ENCODE measurements around the gene LIN7C.

LIN7C gene

DNA sequence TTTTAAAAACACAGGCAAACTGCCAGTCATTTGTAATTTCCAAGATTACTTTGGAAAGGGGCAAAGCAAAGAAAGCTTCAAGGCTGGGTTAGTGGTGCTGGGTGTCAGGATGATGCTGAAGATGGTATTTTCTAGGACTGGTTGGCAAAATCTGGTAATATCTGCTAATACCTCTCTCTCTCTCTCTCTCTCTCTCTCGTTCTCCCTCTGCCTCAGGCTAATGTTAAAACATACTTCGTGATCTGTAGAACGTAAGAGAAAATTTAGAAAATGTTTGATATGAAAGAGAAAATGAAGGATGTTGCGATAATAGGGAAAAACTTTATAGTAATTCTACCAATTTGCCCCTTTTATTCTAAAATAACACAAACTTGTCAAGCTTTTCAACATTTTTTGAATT, 24.6 kb downstream of the LIN7C start:
- no peaks in the 10 kb centered on the region for H3K4me1 ChIP-seq (ENCODE audit: control insufficient read depth, low read length)
- H3K27me3 ChIP-seq (ENCODE audit: control insufficient read depth, low read length): no peaks in the 10 kb centered on the region
- H3K4me3 ChIP-seq (ENCODE audit: low read length): no peak overlapping the region
- H3K4me2 ChIP-seq (ENCODE audit: low read length): no peak overlapping the region
- H3K9me3 ChIP-seq (ENCODE audit: control insufficient read depth, insufficient read depth, low read length): no peaks in the 10 kb centered on the region
- H3K79me2 ChIP-seq (ENCODE audit: control insufficient read depth, low read length): no peaks in the 10 kb centered on the region
- H3K9me2 ChIP-seq (replicated peaks; ENCODE audit: control insufficient read depth, low read length): no peaks in the 10 kb centered on the region
- H3K36me3 ChIP-seq (ENCODE audit: control insufficient read depth, low read length): no peaks in the 10 kb centered on the region
- TF ChIP-seq, protein P1, sequence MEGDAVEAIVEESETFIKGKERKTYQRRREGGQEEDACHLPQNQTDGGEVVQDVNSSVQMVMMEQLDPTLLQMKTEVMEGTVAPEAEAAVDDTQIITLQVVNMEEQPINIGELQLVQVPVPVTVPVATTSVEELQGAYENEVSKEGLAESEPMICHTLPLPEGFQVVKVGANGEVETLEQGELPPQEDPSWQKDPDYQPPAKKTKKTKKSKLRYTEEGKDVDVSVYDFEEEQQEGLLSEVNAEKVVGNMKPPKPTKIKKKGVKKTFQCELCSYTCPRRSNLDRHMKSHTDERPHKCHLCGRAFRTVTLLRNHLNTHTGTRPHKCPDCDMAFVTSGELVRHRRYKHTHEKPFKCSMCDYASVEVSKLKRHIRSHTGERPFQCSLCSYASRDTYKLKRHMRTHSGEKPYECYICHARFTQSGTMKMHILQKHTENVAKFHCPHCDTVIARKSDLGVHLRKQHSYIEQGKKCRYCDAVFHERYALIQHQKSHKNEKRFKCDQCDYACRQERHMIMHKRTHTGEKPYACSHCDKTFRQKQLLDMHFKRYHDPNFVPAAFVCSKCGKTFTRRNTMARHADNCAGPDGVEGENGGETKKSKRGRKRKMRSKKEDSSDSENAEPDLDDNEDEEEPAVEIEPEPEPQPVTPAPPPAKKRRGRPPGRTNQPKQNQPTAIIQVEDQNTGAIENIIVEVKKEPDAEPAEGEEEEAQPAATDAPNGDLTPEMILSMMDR (IDR thresholded peaks at IDR 0.05; ENCODE audit: low read depth, low read length, poor library complexity, severe bottlenecking): no peak
- TF ChIP-seq EZH2phosphoT487 (IDR thresholded peaks at IDR 0.05; ENCODE audit: borderline replicate concordance, low read length): no peak
- no peaks in the 10 kb centered on the region for H3F3A ChIP-seq (ENCODE audit: control insufficient read depth, insufficient read depth)
- no peaks in the 10 kb centered on the region for H4K20me1 ChIP-seq (ENCODE audit: control insufficient read depth, insufficient read depth, low read depth, low read length)
- H3K27ac ChIP-seq (ENCODE audit: low read depth, low read length): no peak overlapping the region

DNA sequence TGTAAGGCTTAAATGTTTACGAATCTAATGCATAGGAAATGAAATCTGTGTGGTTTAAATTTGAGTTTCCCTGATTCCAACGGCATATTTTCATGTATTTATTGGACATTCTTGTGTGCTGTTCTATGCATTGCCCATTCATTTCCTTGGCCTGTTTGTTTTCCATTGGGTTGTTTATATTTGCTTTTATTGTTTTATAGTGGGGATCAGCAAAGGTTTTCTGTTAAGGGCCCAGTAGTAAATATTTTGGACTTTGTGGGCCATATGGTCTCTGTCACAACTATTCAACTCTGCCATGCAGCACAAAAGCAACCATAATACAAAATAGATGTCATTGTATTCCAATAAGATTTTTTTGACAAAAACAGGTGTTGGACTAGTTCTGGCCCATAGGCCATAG, 28.7 kb downstream of the LIN7C start:
- H3F3A ChIP-seq (ENCODE audit: control insufficient read depth, insufficient read depth): 0 out of 2 replicates have a peak, but pooled peaks cover 3% of the 10 kb centered on the region
- H3K4me3 ChIP-seq (ENCODE audit: low read length): no peak overlapping the region
- no peaks in the 10 kb centered on the region for H3K36me3 ChIP-seq (ENCODE audit: control insufficient read depth, low read length)
- H3K27ac ChIP-seq (ENCODE audit: low read depth, low read length): no peak overlapping the region
- H3K27me3 ChIP-seq (ENCODE audit: control insufficient read depth, low read length): peaks cover 7% of the 10 kb centered on the region
- H4K20me1 ChIP-seq (ENCODE audit: control insufficient read depth, insufficient read depth, low read depth, low read length): no peaks in the 10 kb centered on the region
- no peaks in the 10 kb centered on the region for H3K4me1 ChIP-seq (ENCODE audit: control insufficient read depth, low read length)
- H3K79me2 ChIP-seq (ENCODE audit: control insufficient read depth, low read length): no peaks in the 10 kb centered on the region
- H3K9me3 ChIP-seq (ENCODE audit: control insufficient read depth, insufficient read depth, low read length): no peaks in the 10 kb centered on the region
- H3K9me2 ChIP-seq (replicated peaks; ENCODE audit: control insufficient read depth, low read length): no peaks in the 10 kb centered on the region
- no peak overlapping the region for H3K4me2 ChIP-seq (ENCODE audit: low read length)
- TF ChIP-seq EZH2phosphoT487 (IDR thresholded peaks at IDR 0.05; ENCODE audit: borderline replicate concordance, low read length): no peak
- TF ChIP-seq, protein P1 (IDR thresholded peaks at IDR 0.05; ENCODE audit: low read depth, low read length, poor library complexity, severe bottlenecking): no peak

DNA sequence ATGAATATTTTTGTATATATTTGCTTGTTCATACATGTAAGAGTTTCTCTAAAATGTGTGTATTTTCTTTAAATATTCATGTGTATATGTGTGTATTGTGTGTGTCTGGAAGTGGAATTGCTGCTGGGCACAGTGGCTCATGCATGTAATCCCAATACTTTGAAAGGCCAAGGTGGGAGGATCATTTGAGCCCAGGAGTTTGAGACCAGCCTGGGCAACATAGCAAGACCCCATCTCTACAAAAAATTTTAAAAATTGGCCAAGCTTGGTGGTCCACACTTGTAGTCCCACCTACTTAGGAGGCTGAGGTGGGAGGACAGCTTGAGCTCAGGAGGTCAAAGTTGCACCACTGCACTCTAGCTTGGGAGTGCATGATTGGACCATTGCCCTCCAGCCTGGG, 29.3 kb downstream of the LIN7C start:
- no peak overlapping the region for H3K27ac ChIP-seq (ENCODE audit: low read depth, low read length)
- TF ChIP-seq EZH2phosphoT487 (IDR thresholded peaks at IDR 0.05; ENCODE audit: borderline replicate concordance, low read length): no peak
- TF ChIP-seq, protein P1 (IDR thresholded peaks at IDR 0.05; ENCODE audit: low read depth, low read length, poor library complexity, severe bottlenecking): no peak

More for the DNA sequence above, 29.3 kb downstream of the LIN7C start:
- Histone ChIP-seq H3K9me3 (ENCODE audit: control insufficient read depth, insufficient read depth, low read length) (no peaks in the 10 kb centered on the region), H3K27me3 (ENCODE audit: control insufficient read depth, low read length) (peaks cover 13% of the 10 kb centered on the region), H3K36me3 (ENCODE audit: control insufficient read depth, low read length) (no peaks in the 10 kb centered on the region), H3K4me2 (ENCODE audit: low read length) (no peak overlapping the region), H3K4me3 (ENCODE audit: low read length) (no peak overlapping the region), H3K79me2 (ENCODE audit: control insufficient read depth, low read length) (no peaks in the 10 kb centered on the region), H4K20me1 (ENCODE audit: control insufficient read depth, insufficient read depth, low read depth, low read length) (no peaks in the 10 kb centered on the region), H3K9me2 (replicated peaks; ENCODE audit: control insufficient read depth, low read length) (no peaks in the 10 kb centered on the region), H3F3A (ENCODE audit: control insufficient read depth, insufficient read depth) (0 out of 2 replicates have a peak, but pooled peaks cover 3% of the 10 kb centered on the region), H3K4me1 (ENCODE audit: control insufficient read depth, low read length) (peaks cover 4% of the 10 kb centered on the region; the same call in 1 of the 2 replicates)

All from DOHH2 (cell line).